HT-29 (cell line): ENCODE results near the gene ACVR1B. TPM values are rescaled to one million over a fixed set of nuclear protein-coding genes. Genes with fewer than 3 reads are reported as not detected.

Experiments used
- DNase-seq: peaks from one replicate; pipeline ENCODE4 v3.0.0-alpha.2; 2015; ENCODE audit warnings: low spot score
- total RNA-seq: library from RNA; depleted of rRNA; stranded (reverse); fragments of >200 nt; shearing (Covaris generic); gene quantifications from 2 replicates; pipeline ENCODE4 v1.2.3, GENCODE V29; 2014

Gene ACVR1B
- total RNA-seq, 1 experiment from 2014 or later: 14.2 TPM

DNA sequence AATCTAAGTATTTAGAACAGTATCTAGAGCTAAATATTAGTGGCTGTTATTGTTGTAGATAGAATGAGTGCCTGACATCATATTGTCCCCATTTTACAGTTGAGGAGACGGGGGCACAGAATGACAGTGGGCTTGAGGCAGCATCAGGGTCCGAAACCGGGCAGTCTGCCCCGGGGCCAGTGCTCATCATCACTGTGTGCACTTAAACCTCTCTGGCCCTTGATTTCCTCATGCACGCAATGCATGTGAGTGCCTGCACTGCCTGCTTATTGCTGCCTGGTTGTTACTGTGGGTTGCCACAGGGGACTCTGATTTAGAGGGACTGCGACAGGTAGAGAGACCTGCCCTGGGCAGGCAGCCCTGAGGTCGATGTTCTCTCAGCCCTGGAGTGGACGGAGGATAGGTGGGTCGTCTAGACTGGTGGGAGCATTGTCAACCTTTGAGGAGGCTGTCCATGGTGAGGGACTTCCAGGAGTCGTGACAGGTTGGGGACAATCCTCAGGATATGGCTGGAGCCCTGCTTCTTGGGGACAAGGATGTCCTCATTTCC lies 34.4 kb upstream of the ACVR1B start:
- DNase-seq: no peak

DNA sequence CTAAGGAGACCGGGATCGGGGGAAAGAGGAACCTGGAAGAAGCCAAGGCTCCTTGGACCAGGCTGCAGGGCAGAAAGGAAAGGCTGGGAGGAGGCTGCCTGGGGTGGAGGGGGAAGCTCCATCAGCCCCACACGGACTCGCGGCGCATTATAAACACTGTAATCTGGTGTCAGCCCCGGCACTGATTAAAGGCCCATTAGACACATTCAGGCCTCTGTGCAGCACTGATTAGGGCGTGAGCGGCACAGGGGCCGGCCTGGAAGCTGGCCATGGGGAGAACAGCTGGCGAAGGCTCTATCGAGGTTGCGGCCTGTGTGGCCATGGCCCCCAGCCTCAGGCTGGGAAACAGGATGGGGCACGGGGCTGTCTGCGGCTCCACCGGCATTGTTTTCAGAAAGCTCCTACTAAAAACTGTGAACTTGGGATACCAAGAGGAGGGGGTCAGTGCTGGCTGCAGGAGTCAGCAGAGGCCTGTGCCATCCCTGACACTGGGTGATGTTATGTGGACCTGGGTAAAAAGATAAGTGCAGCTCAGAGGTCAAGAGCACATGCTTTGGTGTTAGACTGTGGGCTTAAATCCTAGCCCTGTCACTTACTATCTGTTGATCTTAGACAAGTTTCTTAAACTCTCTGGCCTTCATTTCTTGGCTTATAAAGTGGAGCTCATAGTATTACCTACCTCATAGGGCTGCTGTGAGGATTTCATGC lies 33.6 kb upstream of the ACVR1B start:
- no peak for DNase-seq

- DNase-seq: no peak
Observed at GRCh38 chr12:51920046-51920445, 31.5 kb upstream of the ACVR1B start.

GRCh38 chr12:51921017-51921725 lies 30.3 kb upstream of the ACVR1B start:
- DNase-seq: no peak

DNA sequence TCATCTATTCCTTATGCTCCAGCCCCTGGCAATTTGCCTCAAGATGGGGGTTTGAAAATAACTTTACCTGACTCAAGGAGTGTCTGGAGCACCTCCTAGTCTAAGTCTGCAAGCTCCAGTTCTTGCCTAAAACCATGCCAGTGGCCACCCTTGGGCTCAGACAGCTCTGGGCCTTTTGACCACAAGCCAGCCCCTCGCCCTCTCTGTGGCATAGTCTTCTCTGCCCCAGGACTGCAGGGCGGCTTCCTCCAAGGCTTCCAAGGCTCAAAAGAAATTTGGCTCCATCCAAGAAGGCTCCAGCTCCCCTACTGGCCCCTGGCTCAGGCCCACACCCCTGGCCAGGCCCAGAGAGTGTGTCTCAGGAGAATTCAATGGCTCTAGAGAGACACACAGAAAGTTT lies 29.4 kb upstream of the ACVR1B start:
- DNase-seq: no peak

DNA sequence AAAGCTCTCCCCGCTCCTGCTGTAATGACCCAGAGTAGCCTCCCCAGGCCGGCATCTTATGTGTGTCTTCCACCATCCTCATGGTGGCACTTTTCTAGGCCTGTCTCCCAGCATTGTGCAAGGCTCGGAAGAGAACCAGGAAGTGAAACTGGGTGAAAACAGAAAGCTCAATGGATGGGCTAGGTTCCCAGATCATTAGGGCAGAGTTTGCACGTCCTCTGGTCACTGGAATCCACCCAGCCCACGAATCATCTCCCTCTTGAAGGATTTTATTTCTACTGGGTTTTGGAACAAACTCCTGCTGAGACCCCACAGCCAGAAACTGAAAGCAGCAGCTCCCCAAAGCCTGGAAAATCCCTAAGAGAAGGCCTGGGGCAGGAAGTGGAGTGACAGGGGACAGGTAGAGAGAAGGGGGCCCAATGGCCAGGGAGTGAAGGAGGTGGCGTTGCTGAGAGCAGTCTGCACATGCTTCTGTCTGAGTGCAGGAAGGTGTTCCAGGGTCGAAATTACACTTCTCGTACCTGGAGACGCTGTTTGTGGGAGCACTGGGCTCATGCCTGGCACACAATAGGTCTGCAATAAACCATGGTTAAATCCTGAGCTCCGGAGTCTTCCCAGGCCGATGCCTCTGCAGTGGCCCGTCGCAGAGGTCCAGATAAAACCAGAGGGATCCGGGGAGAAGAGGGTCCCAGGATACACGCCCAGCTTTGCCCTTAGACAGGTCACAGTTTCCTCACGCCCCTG lies 28.6 kb upstream of the ACVR1B start:
- DNase-seq: peak; percentile 23

DNA sequence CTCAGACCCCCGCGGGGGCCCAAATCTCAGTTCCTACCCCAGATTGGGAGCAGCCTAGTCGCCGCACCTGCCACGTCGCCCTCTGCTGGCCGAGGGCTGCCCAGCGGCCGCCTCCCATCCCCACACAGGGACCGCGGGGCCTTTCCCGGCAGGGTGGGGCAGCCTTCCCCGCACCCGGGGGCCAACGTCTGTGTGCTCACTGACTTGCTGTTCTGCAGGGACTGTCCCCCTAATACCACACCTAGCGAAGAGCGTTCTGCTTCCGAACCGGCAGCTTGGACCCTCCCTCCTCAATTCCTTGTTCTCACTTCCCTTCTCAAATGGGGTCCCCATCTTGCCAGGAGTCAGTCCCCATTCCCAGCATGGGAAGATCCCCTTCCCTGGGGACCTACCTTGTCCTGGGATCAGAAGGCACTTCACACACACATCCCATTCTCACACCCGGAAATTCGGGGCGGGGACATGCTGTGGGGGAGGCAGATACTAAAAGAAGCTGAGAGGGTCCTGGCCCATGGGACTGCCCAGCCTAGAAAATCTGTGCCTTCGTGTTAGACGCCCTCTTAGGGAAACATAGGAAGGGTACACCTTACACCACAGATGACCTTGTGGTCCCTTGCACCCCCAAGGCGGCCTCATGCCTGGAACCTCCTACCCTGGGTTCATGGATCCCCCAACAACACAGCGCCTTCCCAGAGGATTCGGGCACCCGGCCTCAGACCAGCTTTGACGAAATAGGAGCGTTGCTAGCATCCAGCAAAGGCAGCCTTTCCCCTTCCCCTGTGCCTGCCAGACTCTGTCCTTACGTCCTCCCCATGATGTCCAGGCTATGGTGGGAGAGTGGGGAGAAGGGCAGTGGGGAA lies 27.8 kb upstream of the ACVR1B start:
- DNase-seq: peak; percentile 24

DNA sequence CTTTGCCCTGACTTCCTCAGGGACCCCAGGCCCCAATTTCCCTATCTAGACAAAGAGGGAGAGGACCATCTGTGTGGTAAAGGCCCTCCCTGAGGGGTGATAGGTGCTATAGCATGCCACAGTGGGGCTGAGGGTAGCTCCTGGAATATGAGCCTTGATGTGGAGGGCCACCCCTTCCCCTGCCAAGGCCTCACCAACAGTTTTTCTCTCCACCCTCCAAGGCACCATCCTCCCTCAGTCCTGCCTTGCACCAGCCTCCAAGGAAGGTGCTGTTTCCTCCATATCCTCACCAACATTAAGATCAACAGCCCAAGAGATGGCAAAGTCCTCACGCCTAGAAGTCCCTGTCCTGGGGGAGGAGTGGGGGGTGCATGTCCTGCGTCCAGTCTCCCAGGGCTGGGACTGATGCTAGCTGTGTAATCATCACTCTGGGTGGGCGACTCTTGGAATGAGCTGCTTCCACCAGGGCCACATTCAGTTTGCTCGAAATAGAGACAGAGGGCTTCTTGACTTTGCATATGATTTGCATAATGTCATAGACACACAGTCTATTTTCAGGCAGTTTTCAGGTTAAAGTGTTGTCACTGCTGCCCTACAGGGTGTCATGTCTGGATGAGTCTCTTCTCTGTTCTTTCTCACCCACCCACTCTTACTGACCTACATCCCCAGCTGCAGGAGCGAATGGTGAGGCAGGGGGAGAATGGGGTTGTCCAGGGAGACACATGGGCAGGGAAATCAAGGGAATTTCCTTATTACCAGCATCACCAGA lies 26.8 kb upstream of the ACVR1B start:
- DNase-seq: no peak

DNA sequence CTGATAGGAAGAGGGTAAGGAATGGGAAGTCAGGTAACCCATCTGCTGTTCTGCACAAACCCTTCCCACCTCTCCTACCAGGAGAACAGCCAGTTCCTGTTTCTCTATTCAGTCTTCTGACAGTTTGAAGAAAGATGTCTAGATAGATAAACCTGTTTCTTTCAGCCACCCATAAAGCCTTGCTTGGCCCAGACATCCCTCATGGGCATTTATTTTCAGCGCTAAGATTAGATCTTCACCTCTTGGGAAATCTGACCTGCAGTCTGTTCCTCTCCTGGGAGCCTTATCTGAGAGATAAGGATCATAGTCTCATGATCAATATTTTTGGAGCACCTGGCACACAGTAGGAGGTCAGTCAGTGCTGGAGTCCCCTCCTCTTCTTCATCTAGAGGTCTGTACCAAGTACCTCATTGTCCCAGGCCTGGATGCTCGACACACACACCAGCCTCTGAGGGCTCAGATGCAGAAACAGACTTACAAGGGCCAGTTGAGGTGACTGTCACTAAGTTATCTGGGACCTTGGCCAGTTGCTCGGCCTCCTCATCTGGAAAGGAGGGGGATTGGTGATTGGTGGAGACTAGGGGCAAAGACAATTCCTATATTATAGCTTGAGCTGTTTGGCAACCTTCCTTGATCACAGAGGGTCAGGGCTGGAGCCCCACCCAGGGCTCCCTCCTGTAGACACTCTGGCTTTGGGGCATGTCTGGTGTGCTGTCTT lies 26.0 kb upstream of the ACVR1B start:
- no peak for DNase-seq

GRCh38 chr12:51926064-51926632 lies 25.4 kb upstream of the ACVR1B start:
- DNase-seq: no peak

GRCh38 chr12:51926718-51927117 lies 24.8 kb upstream of the ACVR1B start:
- peak; percentile 83 for DNase-seq

DNA sequence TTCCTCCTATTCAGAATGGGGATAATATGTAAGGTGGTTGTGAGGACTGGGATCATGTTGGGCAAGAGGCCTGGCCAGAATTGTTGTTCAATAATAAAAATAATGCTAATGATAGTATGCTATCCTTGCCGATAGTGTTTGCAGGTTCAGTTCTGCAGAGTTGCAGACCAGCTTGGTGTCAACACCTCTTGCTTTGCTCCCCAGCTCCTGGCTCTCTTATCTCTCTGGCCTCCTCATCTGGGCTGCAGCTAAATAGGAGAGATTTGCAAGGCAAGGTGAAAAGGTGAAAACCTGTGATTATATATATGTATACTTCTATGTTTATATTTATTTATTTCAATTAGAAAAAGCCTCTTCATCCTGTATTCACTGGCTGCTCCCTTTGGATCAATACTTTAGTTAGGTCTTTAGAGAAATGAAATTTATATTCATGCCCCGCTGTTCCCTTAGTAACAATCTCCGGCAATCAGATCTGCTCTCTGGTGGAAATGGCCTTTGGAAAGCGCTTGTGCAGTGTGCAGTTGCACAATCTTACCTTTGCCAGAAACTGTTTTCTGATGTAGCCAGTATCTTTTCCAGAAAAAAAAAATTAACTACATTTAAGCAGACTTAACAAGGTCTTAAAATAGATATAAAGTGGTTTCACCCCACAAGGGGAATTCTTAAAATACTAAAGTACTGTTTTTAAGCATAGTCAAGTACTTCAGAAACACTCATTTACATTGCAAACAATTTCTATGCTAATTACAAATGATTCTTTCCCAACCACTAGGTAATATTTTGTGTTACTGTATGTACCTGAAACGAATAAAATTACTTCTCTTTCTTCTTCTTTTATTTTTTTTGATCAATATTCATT lies 19.1 kb upstream of the ACVR1B start:
- DNase-seq: no peak

- no peak for DNase-seq
Observed at GRCh38 chr12:51934080-51934479, 17.4 kb upstream of the ACVR1B start.

GRCh38 chr12:51937926-51938325 lies 13.6 kb upstream of the ACVR1B start:
- DNase-seq: no peak

DNA sequence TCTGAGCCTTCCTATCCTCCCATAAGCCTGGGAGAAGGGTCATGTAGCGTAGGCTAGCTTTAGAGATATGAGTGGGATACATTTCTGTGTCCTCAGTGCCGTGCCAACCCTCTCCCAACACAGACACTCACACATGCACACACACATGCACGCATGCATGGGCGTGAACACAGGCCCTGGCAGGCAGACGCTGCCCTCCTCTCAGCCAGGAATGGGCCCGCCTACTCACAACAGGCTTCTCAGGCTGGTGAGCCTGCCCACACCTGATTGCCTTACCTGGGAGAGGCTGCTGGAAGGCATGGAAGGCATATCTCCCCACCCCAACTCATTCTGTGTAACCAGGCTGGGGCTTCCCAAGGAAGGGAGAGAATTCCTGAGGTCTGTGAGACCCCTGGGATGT lies 12.8 kb upstream of the ACVR1B start:
- DNase-seq: no peak

- no peak for DNase-seq
Observed at GRCh38 chr12:51941011-51941581, 10.4 kb upstream of the ACVR1B start.

DNA sequence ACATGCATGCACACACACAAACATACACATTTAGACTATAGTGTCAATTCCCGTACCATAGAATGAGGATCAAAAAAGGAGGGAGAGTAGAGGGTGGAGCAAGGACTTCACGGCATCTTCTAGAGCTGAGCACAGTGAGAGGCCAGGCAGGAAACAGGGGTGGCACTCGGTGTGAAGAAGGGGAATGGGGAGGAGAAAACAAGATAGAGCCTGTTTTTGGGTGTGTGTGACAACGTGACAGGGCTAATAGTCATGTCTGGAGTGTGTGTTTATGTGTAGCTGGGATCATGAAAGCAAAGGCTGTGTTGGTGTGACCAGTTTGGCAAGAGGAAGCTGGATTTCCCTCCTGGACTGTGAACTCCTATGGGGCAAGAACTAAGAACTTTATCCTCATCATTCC lies 9.9 kb upstream of the ACVR1B start:
- no peak for DNase-seq

DNA sequence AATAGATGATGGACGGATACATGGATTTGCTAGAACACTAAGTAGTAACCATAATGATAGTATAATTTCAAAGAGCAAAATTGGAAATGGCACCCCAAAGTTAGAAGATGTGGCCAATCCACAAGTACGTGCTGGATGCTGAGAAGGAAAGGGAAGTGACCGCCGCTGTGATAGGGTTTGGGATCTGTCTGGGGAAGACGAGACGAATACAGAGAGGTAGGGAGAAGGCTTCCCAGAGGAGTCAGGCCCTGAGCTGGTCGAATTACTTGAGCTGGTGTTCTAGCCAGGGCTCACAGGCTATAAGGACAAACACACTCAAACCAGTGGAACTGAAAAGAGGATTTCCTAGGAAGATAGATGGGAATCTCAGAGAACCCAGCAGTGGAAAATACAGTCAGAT lies 9.4 kb upstream of the ACVR1B start:
- DNase-seq: no peak
